Panc1 (cell line): Measurements from ENCODE around the gene SNCG.

Source experiments
- TCF7L2 ChIP-seq: IDR thresholded peaks from 2 replicates; pipeline ENCODE4 v1.6.1; 2011; ENCODE audit warnings: mild to moderate bottlenecking, low read depth, low read length, inconsistent platforms
- TF ChIP-seq, protein P1 (sequence below): fragments of 450-650 bp; IDR thresholded peaks from 2 replicates; pipeline ENCODE4 v1.5.1; 2017; ENCODE audit warnings: mild to moderate bottlenecking
- TF ChIP-seq, protein P2 (sequence below), 2 experiments: IDR thresholded peaks; 2 replicates each; pipeline ENCODE4 v1.6.1; 2011 to 2012; ENCODE audit warnings: low read depth in 2 of 2, control low read depth in 1 of 2, low read length in 1 of 2, mild to moderate bottlenecking in 1 of 2, moderate library complexity in 1 of 2; ENCODE audit not compliant: insufficient read depth in 1 of 2

DNA sequence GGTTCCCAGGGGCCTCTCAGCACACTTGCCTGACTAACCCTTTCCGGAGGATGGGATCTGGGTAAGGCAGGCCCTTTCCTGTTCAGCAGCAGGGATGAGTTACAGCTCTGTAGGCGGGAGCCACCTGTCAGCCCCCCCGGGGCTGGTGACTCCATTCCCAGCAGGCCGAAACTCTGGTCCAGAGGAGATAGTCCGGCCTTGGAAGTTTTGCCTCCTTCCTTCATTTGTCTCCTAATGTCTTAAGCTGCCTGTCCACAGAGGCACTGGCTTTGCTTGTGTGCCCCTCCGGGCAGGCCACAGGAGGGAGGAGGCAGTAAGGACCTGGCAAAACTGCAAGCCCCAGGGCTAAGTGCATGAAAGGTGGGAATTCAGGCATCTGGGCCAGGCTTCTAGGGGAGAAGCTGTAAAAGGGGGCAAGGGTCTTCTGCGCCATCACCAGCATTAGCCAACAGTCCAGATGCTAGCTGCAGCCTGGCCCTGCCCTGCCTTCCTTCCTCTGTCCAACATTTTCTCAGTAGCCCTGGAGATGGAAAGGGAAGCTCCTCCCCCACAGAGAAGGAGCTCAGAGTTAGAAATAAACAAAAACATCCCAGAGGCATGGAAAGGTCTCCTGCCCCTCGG lies 11.1 kb downstream of the SNCG start:
- TF ChIP-seq, protein P1, sequence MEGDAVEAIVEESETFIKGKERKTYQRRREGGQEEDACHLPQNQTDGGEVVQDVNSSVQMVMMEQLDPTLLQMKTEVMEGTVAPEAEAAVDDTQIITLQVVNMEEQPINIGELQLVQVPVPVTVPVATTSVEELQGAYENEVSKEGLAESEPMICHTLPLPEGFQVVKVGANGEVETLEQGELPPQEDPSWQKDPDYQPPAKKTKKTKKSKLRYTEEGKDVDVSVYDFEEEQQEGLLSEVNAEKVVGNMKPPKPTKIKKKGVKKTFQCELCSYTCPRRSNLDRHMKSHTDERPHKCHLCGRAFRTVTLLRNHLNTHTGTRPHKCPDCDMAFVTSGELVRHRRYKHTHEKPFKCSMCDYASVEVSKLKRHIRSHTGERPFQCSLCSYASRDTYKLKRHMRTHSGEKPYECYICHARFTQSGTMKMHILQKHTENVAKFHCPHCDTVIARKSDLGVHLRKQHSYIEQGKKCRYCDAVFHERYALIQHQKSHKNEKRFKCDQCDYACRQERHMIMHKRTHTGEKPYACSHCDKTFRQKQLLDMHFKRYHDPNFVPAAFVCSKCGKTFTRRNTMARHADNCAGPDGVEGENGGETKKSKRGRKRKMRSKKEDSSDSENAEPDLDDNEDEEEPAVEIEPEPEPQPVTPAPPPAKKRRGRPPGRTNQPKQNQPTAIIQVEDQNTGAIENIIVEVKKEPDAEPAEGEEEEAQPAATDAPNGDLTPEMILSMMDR: no peak
- TF ChIP-seq, protein P2, sequence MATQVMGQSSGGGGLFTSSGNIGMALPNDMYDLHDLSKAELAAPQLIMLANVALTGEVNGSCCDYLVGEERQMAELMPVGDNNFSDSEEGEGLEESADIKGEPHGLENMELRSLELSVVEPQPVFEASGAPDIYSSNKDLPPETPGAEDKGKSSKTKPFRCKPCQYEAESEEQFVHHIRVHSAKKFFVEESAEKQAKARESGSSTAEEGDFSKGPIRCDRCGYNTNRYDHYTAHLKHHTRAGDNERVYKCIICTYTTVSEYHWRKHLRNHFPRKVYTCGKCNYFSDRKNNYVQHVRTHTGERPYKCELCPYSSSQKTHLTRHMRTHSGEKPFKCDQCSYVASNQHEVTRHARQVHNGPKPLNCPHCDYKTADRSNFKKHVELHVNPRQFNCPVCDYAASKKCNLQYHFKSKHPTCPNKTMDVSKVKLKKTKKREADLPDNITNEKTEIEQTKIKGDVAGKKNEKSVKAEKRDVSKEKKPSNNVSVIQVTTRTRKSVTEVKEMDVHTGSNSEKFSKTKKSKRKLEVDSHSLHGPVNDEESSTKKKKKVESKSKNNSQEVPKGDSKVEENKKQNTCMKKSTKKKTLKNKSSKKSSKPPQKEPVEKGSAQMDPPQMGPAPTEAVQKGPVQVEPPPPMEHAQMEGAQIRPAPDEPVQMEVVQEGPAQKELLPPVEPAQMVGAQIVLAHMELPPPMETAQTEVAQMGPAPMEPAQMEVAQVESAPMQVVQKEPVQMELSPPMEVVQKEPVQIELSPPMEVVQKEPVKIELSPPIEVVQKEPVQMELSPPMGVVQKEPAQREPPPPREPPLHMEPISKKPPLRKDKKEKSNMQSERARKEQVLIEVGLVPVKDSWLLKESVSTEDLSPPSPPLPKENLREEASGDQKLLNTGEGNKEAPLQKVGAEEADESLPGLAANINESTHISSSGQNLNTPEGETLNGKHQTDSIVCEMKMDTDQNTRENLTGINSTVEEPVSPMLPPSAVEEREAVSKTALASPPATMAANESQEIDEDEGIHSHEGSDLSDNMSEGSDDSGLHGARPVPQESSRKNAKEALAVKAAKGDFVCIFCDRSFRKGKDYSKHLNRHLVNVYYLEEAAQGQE (IDR thresholded peaks at IDR 0.05; ENCODE audit: insufficient read depth in 1 of 2, low read depth in 2 of 2, low read length in 1 of 2): no peak
- no peak for TF ChIP-seq TCF7L2
